Raji (cell line): Measurements from ENCODE around the gene EFNB3.

Experiments
- POLR2A ChIP-seq: IDR thresholded peaks from 2 replicates; pipeline ENCODE4 v1.6.1; 2011; ENCODE audit warnings: low read depth, low read length, control low read depth; ENCODE audit not compliant: insufficient read depth

The EFNB3 gene, protein sequence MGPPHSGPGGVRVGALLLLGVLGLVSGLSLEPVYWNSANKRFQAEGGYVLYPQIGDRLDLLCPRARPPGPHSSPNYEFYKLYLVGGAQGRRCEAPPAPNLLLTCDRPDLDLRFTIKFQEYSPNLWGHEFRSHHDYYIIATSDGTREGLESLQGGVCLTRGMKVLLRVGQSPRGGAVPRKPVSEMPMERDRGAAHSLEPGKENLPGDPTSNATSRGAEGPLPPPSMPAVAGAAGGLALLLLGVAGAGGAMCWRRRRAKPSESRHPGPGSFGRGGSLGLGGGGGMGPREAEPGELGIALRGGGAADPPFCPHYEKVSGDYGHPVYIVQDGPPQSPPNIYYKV

DNA sequence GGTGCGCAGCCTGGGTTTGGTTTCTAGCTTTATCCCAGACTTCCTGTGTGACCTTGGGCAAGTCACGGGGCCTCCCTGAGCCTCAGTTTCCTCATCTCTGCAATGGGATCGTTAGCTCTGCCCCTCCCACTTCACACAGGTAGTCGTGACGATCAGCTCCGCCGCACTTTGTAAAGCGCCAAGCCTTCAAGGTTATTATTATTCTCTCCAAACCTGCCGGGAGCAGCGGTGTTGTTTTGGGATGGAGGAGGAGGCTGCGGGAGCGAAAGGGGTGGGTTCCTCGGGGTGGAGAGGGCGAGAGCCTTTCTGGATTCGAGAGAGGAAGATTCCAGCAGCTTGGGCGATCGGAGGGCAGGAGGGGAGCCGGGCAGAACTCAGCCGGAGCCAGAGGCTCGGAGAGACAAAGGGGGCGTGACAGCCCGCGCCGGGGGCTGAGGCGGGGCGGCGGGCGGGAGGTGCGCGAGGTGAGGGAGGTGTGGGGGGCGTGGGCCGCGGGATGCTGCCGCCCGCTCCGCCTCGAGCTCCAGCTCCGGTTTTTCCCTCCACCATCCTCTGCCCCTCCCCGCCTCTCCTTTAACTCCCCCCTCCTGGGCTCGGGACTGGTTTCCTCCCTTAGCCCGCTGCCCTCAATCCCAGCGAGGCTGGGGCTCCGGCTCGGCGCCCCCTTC lies at the start of gene EFNB3:
TSS of gene EFNB3 (plus strand) at position 602 of the 668 bp plus-strand sequence. CDS start 397 bp downstream, outside the sequence.
- no peak for TF ChIP-seq POLR2A

GRCh38 chr17:7655541-7655840 lies 49.5 kb upstream of the EFNB3 start:
- TF ChIP-seq POLR2A: no peak

DNA sequence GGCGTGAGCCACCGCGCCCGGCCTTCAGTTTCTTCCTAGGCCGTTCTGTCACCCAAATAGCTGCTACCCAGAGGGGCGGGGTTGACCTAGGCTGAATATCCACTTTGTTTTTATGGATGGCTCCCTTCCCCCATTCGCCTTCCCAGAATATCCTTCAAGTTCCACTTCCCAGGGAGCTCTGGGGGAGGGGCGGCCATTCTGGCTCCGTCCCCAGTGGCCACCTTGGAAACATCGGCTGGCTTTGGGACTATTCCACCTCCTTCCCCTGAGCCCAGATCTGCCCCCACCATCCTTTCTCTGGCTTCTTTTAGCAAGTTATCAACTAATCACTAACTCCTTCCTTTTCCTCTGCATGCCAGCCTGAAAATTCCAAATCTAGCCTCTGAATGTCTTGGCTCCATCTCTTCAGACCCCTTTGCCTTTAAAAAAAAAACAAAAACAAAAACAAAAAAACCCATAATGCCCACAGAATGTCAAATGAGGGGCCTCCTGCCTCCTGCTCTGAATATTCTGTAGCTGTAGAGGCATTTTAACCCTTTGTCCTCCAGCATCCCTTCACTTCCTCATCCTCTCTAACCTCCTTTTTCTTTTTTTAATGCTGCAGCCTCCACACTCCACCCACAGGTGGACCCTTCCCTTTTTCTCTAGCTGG lies 47.9 kb upstream of the EFNB3 start:
- no peak for TF ChIP-seq POLR2A

DNA sequence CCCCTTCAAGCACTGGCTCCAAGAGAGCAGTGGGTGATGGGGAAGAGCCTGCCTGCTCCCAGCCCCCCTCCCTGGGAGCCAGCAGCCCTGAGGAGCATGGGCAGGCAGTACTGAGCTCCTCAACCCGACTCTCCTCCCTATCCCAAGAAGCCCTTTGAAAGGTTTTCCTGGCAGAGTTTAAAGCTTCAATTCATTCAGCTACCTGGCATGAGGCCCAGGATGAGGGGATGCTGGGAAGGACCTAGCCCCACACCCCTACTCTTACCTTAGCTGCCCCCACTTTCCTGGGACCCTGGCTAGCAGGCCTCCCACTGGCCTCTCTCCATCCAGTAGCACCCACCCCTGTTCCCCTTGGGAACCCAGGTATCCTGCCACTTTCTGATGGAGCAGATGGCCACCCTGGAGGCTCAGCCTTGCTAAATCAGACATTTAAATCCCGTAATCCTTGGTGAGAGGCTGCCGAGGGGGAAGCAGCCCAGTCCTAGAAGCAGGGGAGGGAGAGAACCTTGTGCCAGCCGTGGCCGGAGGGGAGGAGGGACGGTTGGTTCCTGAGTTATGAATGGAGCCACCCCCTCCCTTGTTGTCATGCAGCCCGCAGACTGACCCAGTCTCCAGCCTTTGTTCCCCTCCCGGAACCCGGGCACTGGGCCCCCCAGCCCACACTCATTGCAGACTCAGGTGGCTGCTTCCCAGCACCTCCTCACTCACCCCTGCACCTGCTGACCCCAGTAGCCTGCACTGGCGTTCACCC lies 37.2 kb upstream of the EFNB3 start:
- no peak for TF ChIP-seq POLR2A

DNA sequence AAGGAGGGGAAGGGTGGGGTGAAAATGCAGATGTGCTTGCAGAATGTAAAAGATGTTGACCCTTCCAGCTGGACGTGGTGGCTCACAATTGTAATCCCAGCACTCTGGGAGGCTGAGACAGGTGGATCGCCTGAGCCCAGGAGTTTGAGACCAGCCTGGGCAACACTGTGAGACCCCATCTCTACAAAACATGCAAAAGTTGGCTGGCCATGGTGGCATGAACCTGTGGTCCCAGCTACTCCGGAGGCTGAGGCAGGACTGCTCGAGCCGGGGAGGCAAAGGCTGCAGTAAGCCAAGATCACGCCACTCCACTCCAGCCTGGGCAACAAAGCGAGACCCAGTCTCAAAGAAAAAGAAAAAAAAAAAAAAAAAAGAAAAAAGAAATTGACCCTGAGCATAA lies 36.5 kb upstream of the EFNB3 start:
- TF ChIP-seq POLR2A: no peak

DNA sequence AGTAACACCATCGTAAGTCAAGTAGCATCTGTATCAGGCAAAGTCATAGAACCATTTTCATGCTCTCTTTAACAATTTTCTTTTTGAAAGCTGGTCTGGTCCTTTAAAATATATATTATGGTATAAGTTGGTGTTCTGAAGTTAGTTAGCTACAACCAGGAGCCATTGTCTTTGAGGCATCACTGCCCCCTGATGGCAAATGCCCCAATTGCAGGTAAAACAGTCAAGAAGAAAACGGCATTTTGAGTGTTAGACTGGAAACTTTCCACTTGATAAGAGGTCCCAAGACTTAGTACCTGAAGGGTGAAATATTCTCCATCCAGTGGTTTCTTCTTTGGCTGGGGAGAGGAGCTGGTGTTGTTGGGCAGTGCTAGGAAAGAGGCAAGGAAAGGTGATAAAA lies 31.8 kb upstream of the EFNB3 start:
- TF ChIP-seq POLR2A: no peak

- no peak for TF ChIP-seq POLR2A
Observed at GRCh38 chr17:7674934-7675333, 30.1 kb upstream of the EFNB3 start.

GRCh38 chr17:7676533-7676932 lies 28.5 kb upstream of the EFNB3 start:
- no peak for TF ChIP-seq POLR2A

GRCh38 chr17:7677388-7678067 lies 27.5 kb upstream of the EFNB3 start:
- no peak for TF ChIP-seq POLR2A

- TF ChIP-seq POLR2A: no peak
Observed at GRCh38 chr17:7684851-7685532, 20.0 kb upstream of the EFNB3 start.

GRCh38 chr17:7685533-7686221 lies 19.3 kb upstream of the EFNB3 start:
- TF ChIP-seq POLR2A: peak; percentile 44; the same call in 1 of the 2 replicates

GRCh38 chr17:7686222-7687071 lies 18.6 kb upstream of the EFNB3 start:
- peak; percentile 78 for TF ChIP-seq POLR2A
